ENCODE data around the gene GRM7.
A peak's percentile ranks its signal among the peaks of the same experiment; 100 is the strongest.

GRM7 gene

GRCh38 chr3:7322957-7323669 is 462.2 kb downstream of the GRM7 start:
- DNase-seq: peak; percentile 32

DNA sequence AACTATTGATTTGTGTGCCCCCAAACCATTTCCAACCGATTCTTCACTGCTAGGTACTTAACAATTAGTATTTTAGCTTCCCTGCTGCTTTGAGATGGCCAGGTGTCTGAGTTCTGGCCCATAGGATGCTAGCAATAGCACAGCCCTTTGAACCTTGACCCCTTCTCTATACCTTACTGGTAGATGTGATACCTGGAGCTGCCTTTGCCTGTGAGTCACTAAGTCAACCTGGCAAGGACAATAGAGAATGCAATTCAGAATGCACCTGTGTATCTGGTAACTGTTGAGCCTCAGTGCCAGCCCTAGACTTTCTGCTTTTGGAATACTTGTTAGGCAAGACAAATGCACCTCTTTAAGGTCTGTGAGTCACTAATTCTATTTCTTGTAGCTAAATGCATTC is 467.4 kb downstream of the GRM7 start:
- DNase-seq: no peak

DNA sequence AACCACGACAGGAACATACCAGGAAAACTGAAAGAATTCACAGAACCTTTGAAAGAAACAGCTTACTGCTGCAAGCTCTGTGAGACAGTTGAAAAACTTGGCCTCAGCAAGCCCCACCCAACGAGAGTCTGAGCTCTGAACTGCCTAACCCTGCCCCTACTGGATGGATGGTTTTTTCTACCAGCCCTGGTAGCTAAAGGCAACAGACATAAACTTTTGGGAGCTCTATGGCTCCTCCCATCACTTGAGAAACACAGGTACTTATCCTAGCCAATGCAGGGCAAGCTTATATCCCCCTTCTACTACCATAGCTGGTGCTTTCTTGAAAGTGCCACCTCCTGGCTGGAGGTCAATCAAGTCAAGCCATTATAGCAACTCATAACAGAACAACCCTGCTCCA is 471.8 kb downstream of the GRM7 start:
- DNase-seq: no peak

DNA sequence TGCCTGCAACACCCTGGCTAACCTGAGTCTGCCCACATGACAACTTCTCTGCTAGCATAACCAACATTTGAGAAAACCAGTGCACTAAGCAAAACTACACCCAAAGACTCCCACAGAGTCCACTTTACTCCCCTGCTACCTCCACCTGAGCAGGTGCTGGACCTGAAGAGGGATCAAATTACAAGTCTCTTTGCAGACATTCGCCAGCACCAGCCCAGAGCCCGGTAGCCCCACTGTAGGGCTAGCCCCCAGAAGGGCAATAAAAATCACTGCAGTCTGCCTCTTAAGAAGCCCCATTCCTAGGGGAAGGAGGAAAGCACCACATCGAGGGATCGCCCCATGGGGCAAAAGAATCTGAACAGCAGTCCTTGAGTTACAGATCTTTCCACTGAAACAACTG is 472.2 kb downstream of the GRM7 start:
- no peak for DNase-seq

DNA sequence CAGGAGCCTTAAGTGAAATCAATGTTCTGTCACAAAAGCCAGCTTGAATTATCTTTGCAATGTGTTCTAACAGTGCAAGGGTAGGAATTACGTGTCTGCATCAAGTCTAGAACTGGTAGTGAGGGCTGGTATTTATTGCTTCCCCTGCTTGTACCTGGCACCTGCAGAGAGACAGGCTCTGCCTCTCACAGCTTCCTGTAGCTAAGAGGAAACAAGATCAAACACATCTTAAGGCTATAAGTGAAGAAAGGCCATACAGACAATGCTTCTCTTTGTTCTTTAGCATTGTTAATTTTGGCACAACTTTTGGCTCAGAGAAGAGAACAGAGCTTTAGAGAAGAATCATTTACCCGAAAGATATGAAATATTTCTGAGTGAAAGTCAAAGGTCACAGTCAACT is 479.9 kb downstream of the GRM7 start:
- DNase-seq: no peak

DNA sequence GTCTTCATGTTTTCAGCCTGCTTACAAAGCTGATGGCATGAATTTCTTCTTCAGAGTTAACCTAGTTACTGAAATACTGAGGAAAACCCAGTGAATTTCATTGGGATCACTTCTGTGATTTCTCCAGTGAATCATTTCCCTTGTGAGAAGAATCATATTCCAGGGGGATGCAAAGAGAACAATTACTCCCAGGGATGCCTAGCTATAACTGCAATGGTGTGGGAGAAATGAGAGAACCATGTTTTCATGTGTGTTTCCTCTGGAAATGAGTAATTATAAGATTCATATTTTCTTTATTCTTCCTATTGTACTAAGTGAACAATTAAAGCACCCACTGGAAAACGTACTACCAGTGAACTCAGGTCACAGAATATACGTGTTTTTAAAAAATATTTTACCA is 485.4 kb downstream of the GRM7 start:
- no peak for DNase-seq

DNA sequence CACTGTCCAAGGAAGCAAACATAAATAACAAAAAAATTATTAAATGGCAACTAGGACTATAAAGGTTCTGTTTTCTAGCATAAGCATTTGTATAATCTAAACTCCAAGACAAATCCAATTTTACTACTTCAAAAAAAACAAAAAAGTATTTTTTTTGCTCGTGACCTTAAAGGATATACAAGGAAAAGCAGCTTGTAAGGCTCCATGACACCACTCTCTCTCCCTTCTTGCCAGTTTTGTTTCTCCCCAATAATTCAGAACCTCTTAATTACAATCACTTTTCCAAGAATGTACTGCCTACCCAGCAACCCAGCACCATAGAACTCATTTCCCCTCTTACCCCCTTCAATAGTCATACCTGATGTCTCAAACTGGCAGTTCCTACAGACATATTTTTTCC is 496.2 kb downstream of the GRM7 start:
- DNase-seq: no peak

GRCh38 chr3:7367968-7368367 is 507.1 kb downstream of the GRM7 start:
- no peak for DNase-seq

- no peak for DNase-seq
Observed at GRCh38 chr3:7368597-7368996, 507.7 kb downstream of the GRM7 start.

- DNase-seq: no peak
Observed at GRCh38 chr3:7371693-7372572, 511.0 kb downstream of the GRM7 start.

DNA sequence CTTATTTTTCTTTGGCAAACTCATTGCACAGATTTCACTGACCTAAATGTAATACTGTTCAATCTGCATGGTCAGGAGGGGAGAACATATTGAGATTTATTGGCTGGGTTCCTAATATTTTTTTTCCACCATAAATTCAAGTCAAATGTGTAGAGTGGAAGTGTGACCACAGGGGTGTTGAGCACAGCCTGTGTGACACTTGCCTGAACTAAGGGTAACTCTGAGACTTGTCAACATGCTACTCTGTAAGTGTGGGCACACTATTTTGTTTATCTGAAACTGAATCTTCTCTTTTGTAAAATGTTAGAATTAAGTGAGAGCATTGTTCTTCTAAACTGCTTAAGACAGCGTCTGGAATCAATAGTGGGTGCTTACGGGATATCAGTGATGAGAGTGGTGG is 516.2 kb downstream of the GRM7 start:
- DNase-seq: no peak

DNA sequence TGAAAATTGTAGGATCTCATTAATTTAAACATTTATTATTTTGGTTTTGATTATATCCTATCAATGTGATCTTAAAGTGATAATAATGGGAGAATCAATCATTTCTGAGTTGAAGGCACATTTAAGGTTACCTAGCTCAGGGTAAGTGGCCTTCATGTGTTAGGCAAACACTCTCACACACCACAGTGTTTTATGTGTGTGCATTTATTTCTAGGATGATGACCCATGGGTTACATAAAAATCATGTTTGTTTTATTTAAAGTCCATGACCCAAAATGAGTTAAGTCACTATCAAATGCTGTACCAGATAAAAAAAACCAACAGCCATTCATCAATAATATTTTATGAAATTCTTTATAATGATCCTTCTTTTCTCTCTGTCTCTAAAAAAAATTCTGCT is 520.8 kb downstream of the GRM7 start:
- no peak for DNase-seq

DNA sequence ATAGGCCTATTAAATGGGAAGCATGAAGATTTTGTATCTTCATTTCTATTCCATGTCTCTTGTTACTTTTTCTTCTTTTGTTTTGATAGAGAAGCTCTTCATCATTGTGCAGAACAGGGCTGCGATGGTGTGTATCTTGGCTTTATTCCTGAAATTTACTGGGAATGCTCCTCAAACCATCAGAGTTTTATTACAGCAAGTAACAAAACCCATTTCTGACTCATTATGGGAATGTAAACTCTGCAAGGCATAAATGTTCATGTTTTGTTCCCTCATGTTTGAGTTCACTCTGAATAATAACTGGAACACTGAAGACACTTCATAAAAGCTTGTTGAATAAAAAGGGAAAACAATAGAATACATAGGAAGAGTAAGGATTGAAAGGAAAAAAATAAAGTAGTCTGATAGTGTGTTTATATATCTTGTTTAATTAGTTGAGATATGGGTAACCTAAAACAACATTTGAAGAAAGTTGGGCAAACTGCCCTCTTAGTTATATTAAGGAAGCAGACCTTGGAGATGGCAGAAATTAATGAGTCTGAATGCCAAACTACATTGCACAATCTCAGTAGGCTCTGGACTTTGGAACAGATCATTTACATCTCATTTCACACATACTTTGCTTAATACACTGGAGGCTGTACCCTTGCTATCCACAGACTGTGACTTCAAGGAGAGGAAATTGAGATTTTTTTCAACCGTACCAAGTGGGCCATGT is 521.5 kb downstream of the GRM7 start:
- peak; percentile 33 for DNase-seq

DNA sequence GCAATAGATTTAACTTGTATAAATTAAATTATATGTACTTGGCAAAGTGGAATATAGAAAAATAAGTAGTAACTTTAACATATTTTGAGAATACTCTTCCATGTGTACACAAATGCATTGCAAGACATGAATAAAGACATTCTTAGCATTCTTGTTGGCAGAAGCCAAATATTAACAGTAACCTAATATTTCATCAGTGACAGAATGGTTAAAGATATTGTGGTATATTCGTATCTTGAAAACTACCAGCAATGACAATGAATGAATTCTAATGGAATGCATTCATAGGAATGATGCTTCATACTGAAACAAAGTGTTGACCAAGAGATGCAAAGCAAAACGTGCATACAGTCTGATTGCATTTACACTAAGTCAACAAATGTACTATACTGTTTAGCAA is 524.7 kb downstream of the GRM7 start:
- DNase-seq: peak; percentile 0

- no peak for DNase-seq
Observed at GRCh38 chr3:7388026-7388425, 527.1 kb downstream of the GRM7 start.

DNA sequence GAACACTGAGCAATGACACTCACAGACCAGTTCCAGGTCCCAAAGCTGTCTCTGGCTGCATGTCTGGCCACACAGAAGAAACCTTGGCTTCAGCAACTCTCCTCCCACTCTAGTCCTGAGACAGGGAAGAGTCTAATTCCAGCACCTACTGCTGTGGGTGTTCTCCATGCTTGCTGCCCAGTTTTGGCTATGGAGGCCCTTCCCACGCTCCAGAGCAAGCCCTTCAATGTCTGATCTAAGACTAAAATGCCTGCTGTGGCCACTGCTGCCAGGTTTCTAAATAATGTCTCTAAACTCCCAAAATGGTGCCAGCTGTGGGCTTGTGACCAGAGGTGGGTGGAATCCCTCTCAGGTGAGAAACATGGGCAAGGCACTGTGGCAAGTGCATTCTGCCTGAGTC is 531.3 kb downstream of the GRM7 start:
- DNase-seq: no peak

DNA sequence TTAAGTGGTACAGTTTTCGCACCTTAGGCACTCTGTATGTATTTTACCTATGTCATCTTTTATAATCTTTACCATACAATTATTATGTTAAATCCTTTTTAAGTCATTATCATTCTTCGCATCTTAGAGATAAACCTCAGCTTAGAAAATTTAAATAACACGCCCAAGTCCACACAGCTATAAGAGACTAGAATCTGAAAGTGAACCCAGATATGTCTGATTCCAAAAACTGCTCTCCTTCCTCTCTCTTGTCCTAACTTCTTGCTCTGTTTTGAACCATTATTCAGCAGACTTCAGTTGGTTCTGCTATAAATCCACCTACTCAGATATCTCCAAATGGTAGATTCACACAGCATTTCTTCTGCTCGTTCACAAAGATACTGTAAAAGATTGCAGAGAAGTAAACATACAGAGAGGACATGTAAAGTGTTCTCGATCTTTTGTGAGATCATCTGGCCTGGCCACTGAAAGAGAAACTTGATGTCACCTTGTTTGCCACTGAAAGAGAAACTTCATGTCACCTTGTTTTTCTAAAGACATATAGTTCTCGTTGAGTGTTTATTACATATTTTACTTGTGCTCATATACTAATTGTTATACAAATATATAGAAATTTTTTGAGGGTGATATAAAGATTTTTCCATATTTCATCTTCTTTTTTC is 533.2 kb downstream of the GRM7 start:
- DNase-seq: no peak

- no peak for DNase-seq
Observed at GRCh38 chr3:7396534-7396933, 535.6 kb downstream of the GRM7 start.

- DNase-seq: no peak
Observed at GRCh38 chr3:7397097-7397496, 536.2 kb downstream of the GRM7 start.

GRCh38 chr3:7400360-7400759 is 539.4 kb downstream of the GRM7 start:
- no peak for DNase-seq

DNA sequence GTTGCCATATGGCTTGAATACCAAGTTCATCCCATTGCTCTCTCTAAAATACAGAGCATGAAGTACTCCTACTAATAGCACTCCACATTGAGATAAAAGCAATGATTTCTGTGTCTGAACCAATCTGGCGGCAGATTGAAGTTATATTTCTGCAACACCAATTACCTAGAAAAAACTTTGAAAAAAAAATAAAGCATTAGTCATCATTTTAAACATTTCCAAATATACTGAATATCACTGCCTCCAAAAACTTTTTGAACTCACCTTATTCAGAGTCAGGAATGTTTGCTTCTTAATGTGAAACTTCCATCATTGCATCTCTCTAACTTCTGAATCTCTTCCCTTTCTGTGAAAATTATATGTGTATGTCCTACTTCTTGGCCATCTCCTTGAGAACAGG is 540.5 kb downstream of the GRM7 start:
- no peak for DNase-seq

DNA sequence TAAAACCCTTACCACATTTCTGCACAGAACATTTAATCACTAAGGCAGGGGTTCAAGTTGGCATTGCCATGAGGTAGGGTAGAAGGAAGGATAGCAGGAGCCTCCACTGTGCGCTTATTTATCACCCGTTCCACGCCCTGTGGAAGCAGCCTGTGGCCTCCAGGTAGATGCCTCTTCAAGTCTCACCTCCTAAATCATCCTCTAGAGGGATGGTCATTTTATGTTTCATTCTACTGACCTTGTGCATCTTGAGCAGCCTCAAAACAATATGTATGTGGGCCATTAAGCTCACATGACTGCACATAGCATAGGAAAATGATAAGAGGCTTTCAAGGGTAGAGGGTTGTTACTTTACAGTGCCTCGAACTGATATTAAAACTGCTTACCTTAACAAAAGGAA is 546.2 kb downstream of the GRM7 start:
- DNase-seq: no peak

- DNase-seq: no peak
Observed at GRCh38 chr3:7410782-7411181, 549.9 kb downstream of the GRM7 start.
